K562 (cell line): Measurements from ENCODE around the gene CD14. TPM values are rescaled to one million over a fixed set of nuclear protein-coding genes. Genes with fewer than 3 reads are reported as not detected.
"Not testable (repeated sequence)": the region's sequence is repeated elsewhere in the genome, so short reads cannot be mapped to it uniquely, and the experiment has no call there.

Experiments
- ATAC-seq: fragments of 200-7000 bp; cut with Tn5 transposase; 3 replicates; pipeline ENCODE4 v1.9.1; 2020; ENCODE audit warnings: moderate library complexity
- BruUV-seq: library from RNA; stranded (reverse); fragments of 400-500 nt; replicated peaks from 2 replicates; lab custom pipeline; 2021; lab: Mats Ljungman, UMichigan
- CTCF ChIA-PET: fragments of 300-600 bp; formaldehyde crosslinking; extraction: SDS; loops from one replicate; lab custom pipeline; 2021; ENCODE audit warnings: low intra/inter-chr PET ratio; lab: Yijun Ruan, JAX
- POLR2A ChIA-PET: fragments of 300-600, 350-650 bp; sonication (Branson Sonifier 250); formaldehyde crosslinking; extraction: SDS; loops from one replicate; lab custom pipeline; 2021; ENCODE audit warnings: antibody characterized with exemption, inconsistent platforms; lab: Yijun Ruan, JAX
- DNase-seq, 4 experiments: peaks; one replicate each; pipeline versions ENCODE4 v3.0.0 to v3.0.0-alpha.2; 2011 to 2018; ENCODE audit warnings: low spot score in 3 of 4, mixed read lengths in 3 of 4; ENCODE audit errors: extremely low read depth in 1 of 4
- FAIRE-seq: peaks from 2 replicates; lab custom pipeline; 2011; peaks lifted over from hg19 to GRCh38; lab: Jason Lieb, UNC
- H2AFZ ChIP-seq: 2 replicates; pipeline ENCODE4 v1.6.0; 2011; ENCODE audit warnings: low read depth, low read length, control low read depth, inconsistent platforms
- H3K27ac ChIP-seq: fragments of 200-600 bp; 3 replicates; pipeline ENCODE4 v1.8.0; 2011; ENCODE audit warnings: low read depth, mild to moderate bottlenecking, control low read depth, inconsistent platforms, low read length, moderate library complexity, mixed read lengths; ENCODE audit errors: extremely low read depth
- H3K27me3 ChIP-seq, 2 experiments: fragments of 300-600 bp in 1 of 2; 2 replicates in 1 of 2; 3 replicates in 1 of 2; pipeline versions ENCODE4 v1.6.0 to v1.8.0; 2011; ENCODE audit warnings: inconsistent platforms in 2 of 2, low read length in 2 of 2, mild to moderate bottlenecking in 1 of 2, mixed read lengths in 1 of 2, moderate library complexity in 1 of 2; ENCODE audit not compliant: control insufficient read depth in 2 of 2, insufficient read depth in 2 of 2
- H3K36me3 ChIP-seq: fragments of 300-600 bp; 3 replicates; pipeline ENCODE4 v1.8.0; 2011; ENCODE audit warnings: mild to moderate bottlenecking, low read length, inconsistent platforms; ENCODE audit not compliant: control insufficient read depth, insufficient read depth
- H3K4me1 ChIP-seq, 2 experiments: fragments of 200-600 bp in 1 of 2; replicated peaks in 1 of 2; 2 replicates in 1 of 2; 3 replicates in 1 of 2; pipeline versions ENCODE4 v1.5.1 to v1.8.0; 2011; ENCODE audit warnings: inconsistent platforms in 2 of 2, low read length in 2 of 2, mild to moderate bottlenecking in 1 of 2, mixed read lengths in 1 of 2, moderate library complexity in 1 of 2; ENCODE audit not compliant: control insufficient read depth in 2 of 2, insufficient read depth in 2 of 2
- H3K4me2 ChIP-seq: 2 replicates; pipeline ENCODE4 v1.6.1; 2011; ENCODE audit warnings: low read length, control low read depth, inconsistent platforms, mixed read lengths; ENCODE audit not compliant: insufficient read depth
- H3K4me3 ChIP-seq: fragments of 200-600 bp; sonication (generic), shearing (Covaris generic); 2 replicates; pipeline ENCODE4 v1.5.1; 2016; ENCODE audit warnings: control low read depth, inconsistent platforms
- H3K79me2 ChIP-seq: fragments of 200-600 bp; 3 replicates; pipeline ENCODE4 v1.8.0; 2011; ENCODE audit warnings: low read length, inconsistent platforms; ENCODE audit not compliant: control insufficient read depth, insufficient read depth
- H3K9ac ChIP-seq, 2 experiments: 2 replicates each; pipeline versions ENCODE4 v1.6.0 to v1.6.1; 2011; ENCODE audit warnings: low read depth in 2 of 2, low read length in 2 of 2, control low read depth in 1 of 2, inconsistent platforms in 1 of 2, mild to moderate bottlenecking in 1 of 2, mixed read lengths in 1 of 2; ENCODE audit not compliant: insufficient read depth in 1 of 2
- H3K9me1 ChIP-seq: one replicate; pipeline ENCODE4 v1.6.0; 2011; ENCODE audit warnings: inconsistent platforms, mild to moderate bottlenecking, low read length, moderate library complexity; ENCODE audit not compliant: control insufficient read depth, insufficient read depth
- H3K9me3 ChIP-seq: replicated peaks from 2 replicates; pipeline ENCODE4 v1.5.1; 2011; ENCODE audit warnings: low read depth, low read length, inconsistent platforms; ENCODE audit not compliant: control insufficient read depth, insufficient read depth
- H4K20me1 ChIP-seq: replicated peaks from 2 replicates; pipeline ENCODE4 v1.6.1; 2011; ENCODE audit warnings: low read length, inconsistent platforms, mixed read lengths; ENCODE audit not compliant: control insufficient read depth, insufficient read depth
- DIDO1 ChIP-seq: fragments of 450-650 bp; IDR thresholded peaks from 2 replicates; pipeline ENCODE4 v1.6.1; 2016; ENCODE audit warnings: low read depth, missing biosample characterization, missing genetic modification characterization
- OTX1 ChIP-seq: fragments of 450-650 bp; formaldehyde crosslinking; IDR thresholded peaks from 2 replicates; pipeline ENCODE4 v1.4.0; 2022; ENCODE audit warnings: mild to moderate bottlenecking
- TEAD4 ChIP-seq, 2 experiments: sonication (generic) in 1 of 2; formaldehyde crosslinking in 1 of 2; IDR thresholded peaks; 2 replicates each; pipeline versions ENCODE4 v1.6.1 to v1.8.0; 2012 to 2022; ENCODE audit warnings: borderline replicate concordance in 1 of 2, inconsistent platforms in 1 of 2, low read length in 1 of 2, mild to moderate bottlenecking in 1 of 2, missing genetic modification reagents in 1 of 2
- WHSC1 ChIP-seq: IDR thresholded peaks from one replicate; pipeline ENCODE4 v1.6.1; 2012; ENCODE audit warnings: low read length, control low read depth, inconsistent platforms
- WGBS: fragments of 100-300 bp; shearing (Covaris generic); methylation state at CpG from one replicate; pipeline ENCODE4 v1.1.6; 2016; ENCODE audit warnings: low coverage, mixed read lengths; ENCODE audit not compliant: insufficient coverage; ENCODE audit errors: missing lambda C conversion rate; 5-methylcytosine and 5-hydroxymethylcytosine counted together
- in situ Hi-C: fragments of 300-500 bp; cut with MboI; formaldehyde crosslinking; loops from 4 replicates; pipeline ENCODE4 v1.15.0; 2018; ENCODE audit warnings: inconsistent platforms, mixed read lengths
- intact Hi-C: fragments of 100-400 bp; cut with micrococcal nuclease; formaldehyde crosslinking; loops from 2 replicates; pipeline ENCODE4 v1.14.2; 2022
- polyA plus RNA-seq, 8 experiments: library from polyadenylated mRNA; depleted of rRNA in 4 of 8; stranded (reverse) in 5 of 8; unstranded in 3 of 8; fragments of >200 nt; fragmentation: Nextera tagmentation in 2 of 8; fragmentation: Illumina TruSeq in 1 of 8; extraction: Ambion mirVana in 2 of 8; extraction: Trizol in 1 of 8; gene quantifications; 2 replicates each; pipeline versions ENCODE4 v1.2.1 to v1.2.3, GENCODE V29; 2011 to 2014; ENCODE audit warnings: inconsistent platforms in 1 of 8, missing spikeins in 1 of 8
- total RNA-seq, 7 experiments: library from RNA; depleted of rRNA in 6 of 7; stranded (reverse); fragments of >200 nt in 6 of 7; fragmentation: Illumina TruSeq in 2 of 7; extraction: Trizol in 2 of 7; gene quantifications; 2 replicates each; pipeline versions ENCODE4 v1.2.1 to v1.2.3, GENCODE V29; 2011 to 2021; ENCODE audit warnings: low replicate concordance in 1 of 7
- TF ChIP-seq, protein P1 (sequence below): fragments of 250-450 bp; sonication (Bioruptor Pico); IDR thresholded peaks from 2 replicates; pipeline ENCODE4 v1.8.0; 2022; ENCODE audit warnings: inconsistent platforms, mild to moderate bottlenecking, moderate library complexity, borderline replicate concordance

The CD14 gene
- total and polyA plus RNA-seq, 9 of the 15 experiments (the other 6 are each of a cell fraction or from before 2014, with no cell fraction given): 0.07 to 0.47 (median 0.14) TPM; not detected in 2

DNA sequence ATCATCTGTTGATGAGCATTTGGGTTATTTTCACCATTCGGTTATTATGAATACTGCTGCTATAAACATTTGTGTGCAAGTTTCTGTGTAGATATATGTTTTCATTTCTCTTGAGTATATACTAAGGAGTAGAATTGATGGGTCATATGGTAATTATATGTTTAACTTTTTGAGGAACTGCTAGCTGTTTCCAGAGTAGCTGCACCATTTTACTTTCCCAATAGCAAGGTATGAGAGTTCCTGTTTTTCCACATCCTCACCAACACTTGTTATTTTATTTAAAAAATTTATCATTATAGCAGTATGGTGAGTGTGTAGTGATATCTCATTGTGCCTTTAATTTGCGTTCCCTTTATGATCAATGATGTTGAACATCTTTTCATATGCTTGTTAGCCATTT lies 29.2 kb downstream of the CD14 start (continued):
- TF ChIP-seq WHSC1 (no peak), TEAD4 (IDR thresholded peaks at IDR 0.05; ENCODE audit: low read length) (no peak), TEAD4 (CRISPR knock-in tag; IDR thresholded peaks at IDR 0.05; ENCODE audit: borderline replicate concordance) (no peak), OTX1 (CRISPR knock-in tag) (no peak), DIDO1 (tag) (no peak)
- TF ChIP-seq, protein P1, sequence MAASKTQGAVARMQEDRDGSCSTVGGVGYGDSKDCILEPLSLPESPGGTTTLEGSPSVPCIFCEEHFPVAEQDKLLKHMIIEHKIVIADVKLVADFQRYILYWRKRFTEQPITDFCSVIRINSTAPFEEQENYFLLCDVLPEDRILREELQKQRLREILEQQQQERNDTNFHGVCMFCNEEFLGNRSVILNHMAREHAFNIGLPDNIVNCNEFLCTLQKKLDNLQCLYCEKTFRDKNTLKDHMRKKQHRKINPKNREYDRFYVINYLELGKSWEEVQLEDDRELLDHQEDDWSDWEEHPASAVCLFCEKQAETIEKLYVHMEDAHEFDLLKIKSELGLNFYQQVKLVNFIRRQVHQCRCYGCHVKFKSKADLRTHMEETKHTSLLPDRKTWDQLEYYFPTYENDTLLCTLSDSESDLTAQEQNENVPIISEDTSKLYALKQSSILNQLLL (CRISPR knock-in tag): no peak
- TF ChIP-seq, all 486 proteins: peak for 0

DNA sequence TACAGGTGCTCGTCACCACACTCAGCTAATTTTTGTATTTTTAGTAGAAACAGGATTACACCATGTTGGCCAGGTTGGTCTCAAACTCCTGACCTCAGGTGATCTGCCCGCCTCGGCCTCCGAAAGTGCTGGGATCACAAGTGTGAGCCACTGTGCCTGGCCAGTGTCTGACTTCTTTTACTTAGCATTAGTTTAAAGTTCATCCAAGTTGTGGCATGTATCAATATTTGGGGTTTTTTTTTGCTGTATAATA lies 29.6 kb downstream of the CD14 start:
- H4K20me1 ChIP-seq, FAIRE-seq, POLR2A ChIA-PET, H3K27me3 ChIP-seq, H3K27ac ChIP-seq, CTCF ChIA-PET, H3K9me1 ChIP-seq, H3K4me2 ChIP-seq, ATAC-seq, H3K9ac ChIP-seq, DNase-seq, H3K4me3 ChIP-seq, BruUV-seq, intact Hi-C loops, H3K36me3 ChIP-seq, H3K9me3 ChIP-seq, H2AFZ ChIP-seq, H3K79me2 ChIP-seq, in situ Hi-C loops, H3K4me1 ChIP-seq: not testable (repeated sequence)
- 71% methylated on average over 4 of the region's 4 CpGs for WGBS
